Peyer's patch (tissue), 4 donors: ENCODE results near the gene SPG21.

Experiments used
- POLR2A ChIP-seq, 2 donors: fragments of 450-650 bp; IDR thresholded peaks; one replicate each; pipeline ENCODE4 v1.5.1; 2017; ENCODE audit warnings: antibody characterized with exemption in 2 of 2, mild to moderate bottlenecking in 2 of 2, moderate library complexity in 2 of 2
- TF ChIP-seq, protein P1 (sequence below), 6 experiments: fragments of 450-650 bp in 4 of 6; fragments of 200-600 bp in 2 of 6; sonication (generic) in 1 of 6; IDR thresholded peaks; one replicate each; pipeline ENCODE4 v1.5.1; 2017 to 2019; ENCODE audit warnings: antibody characterized with exemption in 6 of 6, mild to moderate bottlenecking in 3 of 6, moderate library complexity in 1 of 6

DNA sequence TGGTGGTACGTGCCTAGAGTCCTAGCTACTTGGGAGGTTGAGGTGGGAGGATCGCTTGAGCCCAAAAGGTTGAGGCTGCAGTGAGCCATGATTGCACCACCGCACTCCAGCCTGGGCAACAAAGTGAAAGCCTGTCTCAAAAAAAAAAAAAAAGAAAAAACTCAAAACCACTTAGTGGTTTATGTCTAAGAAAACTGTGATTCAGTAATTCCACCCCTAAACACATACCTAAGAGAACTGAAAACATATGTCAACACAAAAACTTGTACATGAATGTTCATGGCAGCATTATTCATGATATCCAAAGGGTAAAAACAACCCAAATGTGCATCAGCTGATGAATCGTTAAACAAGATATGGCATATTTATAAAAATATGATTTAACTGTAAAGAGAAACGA lies 14.3 kb downstream of the SPG21 start:
- TF ChIP-seq POLR2A (IDR thresholded peaks at IDR 0.05) = no peak
- TF ChIP-seq, protein P1, sequence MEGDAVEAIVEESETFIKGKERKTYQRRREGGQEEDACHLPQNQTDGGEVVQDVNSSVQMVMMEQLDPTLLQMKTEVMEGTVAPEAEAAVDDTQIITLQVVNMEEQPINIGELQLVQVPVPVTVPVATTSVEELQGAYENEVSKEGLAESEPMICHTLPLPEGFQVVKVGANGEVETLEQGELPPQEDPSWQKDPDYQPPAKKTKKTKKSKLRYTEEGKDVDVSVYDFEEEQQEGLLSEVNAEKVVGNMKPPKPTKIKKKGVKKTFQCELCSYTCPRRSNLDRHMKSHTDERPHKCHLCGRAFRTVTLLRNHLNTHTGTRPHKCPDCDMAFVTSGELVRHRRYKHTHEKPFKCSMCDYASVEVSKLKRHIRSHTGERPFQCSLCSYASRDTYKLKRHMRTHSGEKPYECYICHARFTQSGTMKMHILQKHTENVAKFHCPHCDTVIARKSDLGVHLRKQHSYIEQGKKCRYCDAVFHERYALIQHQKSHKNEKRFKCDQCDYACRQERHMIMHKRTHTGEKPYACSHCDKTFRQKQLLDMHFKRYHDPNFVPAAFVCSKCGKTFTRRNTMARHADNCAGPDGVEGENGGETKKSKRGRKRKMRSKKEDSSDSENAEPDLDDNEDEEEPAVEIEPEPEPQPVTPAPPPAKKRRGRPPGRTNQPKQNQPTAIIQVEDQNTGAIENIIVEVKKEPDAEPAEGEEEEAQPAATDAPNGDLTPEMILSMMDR (IDR thresholded peaks at IDR 0.05) = no peak
